Activated CD4-positive, alpha-beta T cell treated with anti-CD3 and anti-CD28 coated beads for 36 hours (primary cell): ENCODE data around the gene NTN4. TPM values are rescaled to one million over a fixed set of nuclear protein-coding genes. Genes with fewer than 3 reads are reported as not detected.

ENCODE experiments used
- ATAC-seq: fragments of 200-7000 bp; cut with Tn5 transposase; one replicate; pipeline ENCODE4 v1.10.0; 2021; ENCODE audit warnings: mild to moderate bottlenecking, moderate library complexity
- CTCF ChIA-PET: fragments of 350-600 bp; sonication (Branson Sonifier 250); formaldehyde crosslinking; loops from one replicate; lab custom pipeline; 2021; ENCODE audit warnings: antibody characterized with exemption; lab: Charles Lee
- POLR2A ChIA-PET: fragments of 350-600 bp; sonication (Branson Sonifier 250); formaldehyde crosslinking; loops from one replicate; lab custom pipeline; 2021; ENCODE audit warnings: antibody characterized with exemption, inconsistent platforms; lab: Charles Lee
- DNase-seq: peaks from one replicate; pipeline ENCODE4 v3.0.0-alpha.2; 2020
- H3K27ac Mint-ChIP-seq: one replicate; pipeline ENCODE4 v1.8.0; 2021; ENCODE audit warnings: mixed read lengths
- H3K27me3 Mint-ChIP-seq: one replicate; pipeline ENCODE4 v1.8.0; 2021; ENCODE audit warnings: mixed read lengths
- H3K36me3 Mint-ChIP-seq: one replicate; pipeline ENCODE4 v1.8.0; 2021; ENCODE audit warnings: low read depth, mixed read lengths
- H3K4me1 Mint-ChIP-seq: one replicate; pipeline ENCODE4 v1.8.0; 2021; ENCODE audit warnings: mixed read lengths
- H3K4me3 Mint-ChIP-seq: one replicate; pipeline ENCODE4 v1.8.0; 2021; ENCODE audit warnings: mild to moderate bottlenecking, moderate library complexity, mixed read lengths
- H3K9me3 Mint-ChIP-seq: one replicate; pipeline ENCODE4 v1.8.0; 2021; ENCODE audit warnings: low read depth, mixed read lengths
- intact Hi-C, 2 experiments: fragments of 100-400 bp; cut with DNase I in 1 of 2; cut with micrococcal nuclease in 1 of 2; formaldehyde crosslinking; loops; one replicate each; pipeline versions ENCODE4 v1.14.2 to v1.15.1; 2022 to 2024; cut with DNase I, micrococcal nuclease
- total RNA-seq, 2 experiments: library from RNA; stranded (reverse); gene quantifications; one replicate each; pipeline ENCODE4 v1.2.3, GENCODE V29; 2021

NTN4 gene
- not detected for total RNA-seq

DNA sequence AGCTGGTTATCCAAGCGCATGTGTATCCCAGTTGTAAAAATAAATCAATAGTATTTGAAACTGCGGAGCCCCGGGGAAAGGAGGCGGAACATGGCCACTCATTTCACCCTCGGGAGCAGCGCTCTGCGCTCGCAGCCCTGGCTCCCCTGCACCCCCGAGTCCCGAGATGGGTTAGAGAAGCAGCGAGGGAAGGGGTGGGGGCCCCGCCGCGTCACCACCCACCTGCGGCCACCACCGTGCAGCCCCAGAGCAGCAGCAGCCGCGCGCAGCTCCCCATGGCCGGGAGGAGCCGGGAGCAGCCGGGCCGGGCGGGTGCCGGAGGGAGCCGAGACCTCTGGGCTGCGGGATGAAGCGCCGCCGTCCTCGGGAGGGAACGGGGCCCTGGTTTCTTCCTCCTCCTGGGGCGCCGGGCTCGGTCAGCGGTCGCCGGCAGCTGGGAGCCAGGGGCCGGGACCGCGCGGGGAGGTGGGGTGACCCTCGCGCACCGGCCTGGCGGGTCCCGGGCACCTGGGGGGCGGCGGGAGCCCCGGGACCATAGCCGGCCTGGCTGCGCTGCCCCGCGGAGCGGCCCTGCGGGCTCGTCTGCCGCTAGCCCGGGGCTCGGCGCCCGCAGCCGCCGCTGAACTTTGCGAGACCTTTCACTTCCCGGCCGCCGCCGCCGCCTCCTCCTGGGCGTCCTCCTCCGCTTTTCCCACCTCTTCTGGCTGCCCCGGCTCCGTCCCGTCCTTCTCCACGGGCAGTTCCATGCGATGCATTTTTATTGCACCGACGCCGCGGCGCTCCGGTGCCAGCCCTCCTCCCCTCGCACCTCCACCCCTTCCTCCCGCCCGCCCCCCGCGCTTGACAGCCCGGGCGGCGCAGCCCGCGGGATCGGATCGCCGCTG, at the start of gene NTN4:
NTN4 (minus strand) TSS at position 732 of the 884 bp plus-strand sequence; CDS start at position 277, 455 bp downstream.
- peaks cover 6% of the 10 kb centered on the region for H3K4me1 Mint-ChIP-seq
- ChIA-PET POLR2A (no interaction called here), CTCF (no interaction called here)
- H3K27ac Mint-ChIP-seq = no peak within 1 kb of the TSS
- H3K36me3 Mint-ChIP-seq = no peaks in the 10 kb centered on the region
- peak within 1 kb of the TSS; percentile 66 for H3K4me3 Mint-ChIP-seq
- H3K27me3 Mint-ChIP-seq = peaks cover 55% of the 10 kb centered on the region
- intact Hi-C loops = no loop called here
- no peaks in the 10 kb centered on the region for H3K9me3 Mint-ChIP-seq
- ATAC-seq (peak; percentile 49), DNase-seq (peak; percentile 48)

DNA sequence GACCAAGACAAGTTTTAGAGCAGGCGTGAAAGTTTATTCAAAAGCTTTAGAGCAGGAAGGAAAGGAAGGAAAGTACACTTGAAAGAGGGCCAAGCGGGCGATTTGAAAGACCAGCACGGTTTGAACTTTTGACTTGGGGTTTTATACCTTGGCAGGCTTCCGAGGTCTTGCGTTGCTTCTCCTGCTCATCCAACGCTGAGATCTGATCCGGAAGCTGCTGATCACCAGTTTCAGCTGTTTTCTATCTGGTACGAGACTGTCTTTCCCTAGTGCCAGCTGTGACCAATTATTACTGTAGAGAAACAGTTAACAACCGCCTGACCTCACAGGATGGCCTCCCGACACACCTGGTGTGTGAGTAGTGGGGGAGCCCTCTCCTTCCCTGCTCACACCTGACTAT, 47.6 kb upstream of the NTN4 start:
- ATAC-seq = no peak
- peaks cover 12% of the 10 kb centered on the region for H3K27me3 Mint-ChIP-seq
- no peak for DNase-seq
- H3K36me3 Mint-ChIP-seq = no peaks in the 10 kb centered on the region
- intact Hi-C loops = no loop called here
- H3K4me3 Mint-ChIP-seq = no peak overlapping the region
- ChIA-PET CTCF (no interaction called here), POLR2A (no interaction called here)
- H3K4me1 Mint-ChIP-seq = no peaks in the 10 kb centered on the region
- no peak overlapping the region for H3K27ac Mint-ChIP-seq
- H3K9me3 Mint-ChIP-seq = no peaks in the 10 kb centered on the region

DNA sequence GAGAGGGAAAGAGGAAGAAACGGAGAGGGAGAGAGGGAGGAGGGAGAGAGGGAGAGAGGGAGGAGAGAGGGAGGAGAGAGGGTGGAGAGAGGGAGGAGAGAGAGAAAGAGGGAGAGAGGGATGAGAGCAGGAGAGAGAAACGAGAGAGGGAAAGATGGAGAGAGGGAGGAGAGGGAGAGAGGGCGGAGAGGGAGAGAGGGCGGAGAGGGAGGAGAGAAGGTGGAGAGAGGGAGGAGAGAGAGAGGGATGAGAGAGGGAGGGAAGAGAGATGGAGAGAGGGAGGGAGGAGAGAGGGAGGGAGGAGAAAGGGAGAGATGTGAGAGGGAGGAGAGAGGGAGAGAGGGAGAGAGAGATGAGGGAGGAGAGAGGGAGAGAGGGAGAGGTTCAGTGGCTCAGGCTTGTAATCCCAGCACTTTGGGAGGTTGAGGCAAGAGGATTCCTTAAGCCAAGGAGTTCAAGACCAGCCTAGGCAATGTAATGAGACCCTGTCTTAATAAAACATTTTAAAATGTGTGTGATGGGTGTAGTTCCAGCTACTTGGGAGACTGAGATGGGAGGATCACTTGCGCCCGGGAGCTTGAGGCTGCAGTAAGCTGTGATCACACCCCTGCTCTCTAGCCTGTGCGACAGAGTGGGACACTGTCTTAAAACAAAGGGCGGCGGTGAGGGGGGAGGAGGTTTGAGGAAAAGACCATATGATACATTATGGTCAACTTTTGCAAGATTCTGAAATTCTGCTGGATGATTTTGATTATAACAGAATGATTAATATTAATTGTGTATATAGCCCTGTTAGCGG, 46.9 kb upstream of the NTN4 start:
- DNase-seq = no peak
- no peaks in the 10 kb centered on the region for H3K4me1 Mint-ChIP-seq
- CTCF ChIA-PET = no interaction called here
- H3K27me3 Mint-ChIP-seq = peaks cover 13% of the 10 kb centered on the region
- no peaks in the 10 kb centered on the region for H3K36me3 Mint-ChIP-seq
- intact Hi-C loops = no loop called here
- no peak overlapping the region for H3K4me3 Mint-ChIP-seq
- POLR2A ChIA-PET = no interaction called here
- no peak overlapping the region for H3K27ac Mint-ChIP-seq
- H3K9me3 Mint-ChIP-seq = no peaks in the 10 kb centered on the region
- no peak for ATAC-seq

DNA sequence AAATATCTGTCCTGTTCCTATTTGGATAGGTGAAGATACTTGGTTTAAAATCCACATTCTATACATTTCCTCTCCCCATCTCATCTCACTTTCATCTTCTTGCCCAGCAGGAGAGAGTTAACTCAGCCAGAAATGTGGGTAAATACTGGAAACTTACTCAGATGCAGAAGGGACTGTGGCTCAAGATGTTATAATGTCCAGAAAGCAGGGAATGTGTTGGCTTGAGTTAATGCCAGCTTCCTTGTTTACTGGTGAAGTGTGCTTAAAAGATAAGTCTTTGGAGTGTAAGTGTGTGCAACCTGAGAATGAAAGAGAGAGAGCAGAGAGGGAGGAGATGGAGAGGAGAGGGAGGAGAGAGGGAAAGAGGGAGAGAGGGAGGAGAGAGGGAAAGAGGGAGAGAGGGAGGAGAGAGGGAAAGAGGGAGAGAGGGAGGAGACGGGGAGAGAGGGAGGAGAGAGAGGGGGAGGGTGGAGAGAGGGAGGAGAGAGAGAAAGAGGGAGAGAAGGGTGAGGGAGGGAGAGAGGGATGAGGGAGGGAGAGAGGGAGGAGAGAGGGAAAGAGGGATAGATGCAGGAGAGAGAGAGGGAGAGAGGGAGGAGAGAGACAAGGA, 46.2 kb upstream of the NTN4 start:
- no peak for ATAC-seq
- CTCF ChIA-PET = interaction anchor here (1.5 kb wide), 1 partner anchor 8 kb away, joined by 4 read pairs; no protein-coding TSS in a partner anchor
- intact Hi-C loops = no loop called here
- Mint-ChIP-seq H3K27me3 (peaks cover 15% of the 10 kb centered on the region), H3K27ac (no peak overlapping the region), H3K4me1 (no peaks in the 10 kb centered on the region), H3K9me3 (no peaks in the 10 kb centered on the region), H3K4me3 (no peak overlapping the region), H3K36me3 (no peaks in the 10 kb centered on the region)
- POLR2A ChIA-PET = no interaction called here
- DNase-seq = no peak

DNA sequence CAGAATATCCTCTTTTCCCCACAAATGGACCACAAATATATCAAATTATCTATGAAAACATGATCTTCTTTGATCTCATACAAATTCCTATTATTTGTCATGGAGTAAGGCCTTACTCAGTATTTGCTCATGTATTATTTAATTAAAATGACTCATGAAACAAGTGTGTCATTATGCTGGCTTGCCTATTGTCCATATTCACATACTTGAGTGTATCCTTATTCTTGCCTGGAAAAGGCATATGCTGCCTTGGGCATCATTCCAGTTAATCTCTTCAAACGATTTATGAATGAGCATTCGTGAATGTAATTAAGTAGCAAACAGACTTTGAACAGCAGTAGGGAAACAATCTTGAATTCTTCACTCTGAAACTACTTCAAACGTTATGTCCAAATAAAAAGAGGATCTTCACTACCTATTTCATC, 45.6 kb upstream of the NTN4 start:
- no peak for ATAC-seq
- Mint-ChIP-seq H3K4me3 (no peak overlapping the region), H3K9me3 (no peaks in the 10 kb centered on the region), H3K27me3 (peaks cover 15% of the 10 kb centered on the region), H3K36me3 (no peaks in the 10 kb centered on the region), H3K27ac (no peak overlapping the region), H3K4me1 (no peaks in the 10 kb centered on the region)
- CTCF ChIA-PET = interaction anchor here (1.5 kb wide), 1 partner anchor 8 kb away, joined by 4 read pairs; no protein-coding TSS in a partner anchor
- intact Hi-C loops = no loop called here
- no peak for DNase-seq
- POLR2A ChIA-PET = no interaction called here

DNA sequence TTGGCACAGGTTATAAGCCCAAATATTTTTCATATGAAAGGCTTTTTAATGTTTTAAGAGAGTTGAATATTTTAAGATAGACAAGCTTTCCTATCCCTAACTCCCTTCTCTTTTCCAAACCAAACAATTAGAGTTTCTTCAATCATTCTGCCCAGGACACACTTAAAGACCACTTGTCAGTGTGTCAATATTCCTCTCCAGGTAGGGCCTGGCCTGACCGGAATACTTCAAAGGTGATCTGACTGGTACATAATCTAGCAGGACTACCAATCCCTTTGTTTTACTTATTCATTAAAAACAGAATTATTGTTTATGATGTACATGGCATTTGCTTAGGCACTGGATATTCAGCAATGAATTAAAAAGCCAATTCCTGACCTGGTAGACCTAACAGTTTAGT, 44.0 kb upstream of the NTN4 start:
- H3K27me3 Mint-ChIP-seq = peaks cover 17% of the 10 kb centered on the region
- ATAC-seq = no peak
- POLR2A ChIA-PET = no interaction called here
- no peak overlapping the region for H3K27ac Mint-ChIP-seq
- H3K4me1 Mint-ChIP-seq = peaks cover 10% of the 10 kb centered on the region
- DNase-seq = no peak
- intact Hi-C loops = no loop called here
- no peak overlapping the region for H3K4me3 Mint-ChIP-seq
- no peaks in the 10 kb centered on the region for H3K9me3 Mint-ChIP-seq
- CTCF ChIA-PET = interaction anchor here (0.7 kb wide), 1 partner anchor 15 kb away, joined by 3 read pairs; no protein-coding TSS in a partner anchor
- no peaks in the 10 kb centered on the region for H3K36me3 Mint-ChIP-seq

DNA sequence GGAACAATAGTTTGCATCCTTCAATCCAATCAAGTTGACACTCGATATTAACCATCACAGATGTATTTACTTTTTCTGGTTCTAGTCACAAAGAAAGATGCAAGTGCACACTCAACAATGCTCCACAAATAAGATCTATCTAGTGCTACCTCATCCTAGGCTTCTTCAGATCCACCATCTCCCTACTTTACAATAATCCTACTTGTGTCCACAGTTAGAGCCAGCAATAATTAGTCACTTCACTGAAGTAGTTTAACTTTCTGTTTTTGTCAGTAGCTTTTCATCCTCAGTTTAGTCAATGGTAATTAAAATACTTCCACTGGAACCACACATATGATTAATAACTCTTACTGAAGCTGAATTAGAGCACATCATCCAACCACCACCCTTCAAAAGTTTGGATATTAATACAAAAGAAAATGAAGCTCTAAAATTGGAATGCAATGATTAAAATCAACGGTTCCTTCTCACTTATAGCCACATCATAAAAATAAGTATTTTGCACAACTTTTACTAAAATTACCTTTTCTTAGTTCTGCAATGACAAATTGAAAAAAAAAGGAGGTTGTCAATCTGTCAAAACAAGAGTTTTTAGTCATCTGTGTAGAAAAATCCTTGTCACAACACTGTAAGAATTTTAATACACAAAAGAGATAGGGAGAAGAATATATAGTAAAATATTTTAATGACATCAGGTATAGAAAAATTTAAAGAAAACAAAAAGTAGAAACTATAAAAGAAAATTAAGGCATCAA, 39.9 kb upstream of the NTN4 start:
- ATAC-seq (peak; percentile 81), DNase-seq (no peak)
- no peak overlapping the region for H3K27ac Mint-ChIP-seq
- peaks cover 14% of the 10 kb centered on the region for H3K27me3 Mint-ChIP-seq
- CTCF ChIA-PET = no interaction called here
- H3K36me3 Mint-ChIP-seq = no peaks in the 10 kb centered on the region
- intact Hi-C loops = no loop called here
- H3K4me3 Mint-ChIP-seq = no peak overlapping the region
- H3K9me3 Mint-ChIP-seq = no peaks in the 10 kb centered on the region
- POLR2A ChIA-PET = no interaction called here
- H3K4me1 Mint-ChIP-seq = peaks cover 10% of the 10 kb centered on the region

DNA sequence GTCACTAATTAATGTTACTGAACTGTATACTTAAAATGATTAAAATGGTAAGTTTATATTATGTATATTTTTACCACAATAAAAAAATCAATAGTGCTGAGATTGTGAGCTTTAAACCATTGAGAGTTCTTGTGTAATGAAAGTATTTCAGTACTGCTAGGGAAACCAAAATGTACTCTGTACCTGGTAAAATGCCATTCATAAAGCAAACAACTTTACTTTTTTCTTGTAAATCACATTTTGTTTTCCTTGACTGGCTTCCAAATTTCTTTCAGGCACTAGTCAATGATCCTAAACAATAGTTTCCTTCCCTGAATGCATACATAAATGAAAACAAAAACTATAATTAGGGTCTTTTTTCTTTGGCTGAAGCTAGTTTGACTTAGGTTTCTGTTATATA, 38.8 kb upstream of the NTN4 start:
- Mint-ChIP-seq H3K4me3 (no peak overlapping the region), H3K27me3 (peaks cover 14% of the 10 kb centered on the region), H3K9me3 (no peaks in the 10 kb centered on the region), H3K36me3 (no peaks in the 10 kb centered on the region), H3K4me1 (peaks cover 10% of the 10 kb centered on the region), H3K27ac (no peak overlapping the region)
- ATAC-seq (no peak), DNase-seq (no peak)
- ChIA-PET POLR2A (no interaction called here), CTCF (interaction anchor here (0.9 to 1.6 kb wide), 2 partner anchors 15 to 16 kb away, joined by 3 read pairs; no protein-coding TSS in a partner anchor)
- intact Hi-C loops = loop anchor here in 1 of 2 experiments (5.0 kb wide), 1 partner anchor 168 kb away; the partner anchor contains the start of gene HAL

DNA sequence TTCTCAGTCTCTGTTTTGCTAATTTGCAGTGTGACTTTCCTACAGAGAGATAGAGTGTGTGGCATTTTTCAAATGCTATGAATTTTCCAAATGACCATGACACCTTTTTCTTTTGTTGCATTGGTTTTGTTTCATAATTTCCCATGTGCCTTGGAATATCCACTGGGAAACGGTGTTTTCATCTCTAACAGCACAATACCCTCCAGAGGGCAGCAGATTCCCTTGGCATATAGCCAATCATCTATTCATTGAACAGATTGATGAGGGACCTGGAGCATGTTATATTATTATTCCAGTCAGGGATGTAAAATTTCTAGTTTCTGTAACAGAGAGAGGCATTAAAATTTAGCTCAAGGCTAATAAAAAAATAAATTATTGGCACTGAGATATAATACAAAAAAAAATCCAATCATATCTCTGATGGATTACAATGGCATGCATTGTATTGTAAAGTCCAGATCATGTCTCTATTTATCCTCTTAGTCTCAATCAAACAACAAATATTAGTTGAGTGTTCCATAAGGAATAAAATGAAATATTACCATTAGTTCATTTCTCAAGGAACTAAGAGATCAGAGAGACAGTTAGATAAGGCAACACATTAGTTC, 29.6 kb upstream of the NTN4 start:
- intact Hi-C loops = no loop called here
- Mint-ChIP-seq H3K36me3 (no peaks in the 10 kb centered on the region), H3K27ac (no peak overlapping the region), H3K27me3 (peaks cover 12% of the 10 kb centered on the region), H3K9me3 (no peaks in the 10 kb centered on the region), H3K4me1 (no peaks in the 10 kb centered on the region), H3K4me3 (no peak overlapping the region)
- ChIA-PET CTCF (no interaction called here), POLR2A (no interaction called here)
- no peak for ATAC-seq
- no peak for DNase-seq

DNA sequence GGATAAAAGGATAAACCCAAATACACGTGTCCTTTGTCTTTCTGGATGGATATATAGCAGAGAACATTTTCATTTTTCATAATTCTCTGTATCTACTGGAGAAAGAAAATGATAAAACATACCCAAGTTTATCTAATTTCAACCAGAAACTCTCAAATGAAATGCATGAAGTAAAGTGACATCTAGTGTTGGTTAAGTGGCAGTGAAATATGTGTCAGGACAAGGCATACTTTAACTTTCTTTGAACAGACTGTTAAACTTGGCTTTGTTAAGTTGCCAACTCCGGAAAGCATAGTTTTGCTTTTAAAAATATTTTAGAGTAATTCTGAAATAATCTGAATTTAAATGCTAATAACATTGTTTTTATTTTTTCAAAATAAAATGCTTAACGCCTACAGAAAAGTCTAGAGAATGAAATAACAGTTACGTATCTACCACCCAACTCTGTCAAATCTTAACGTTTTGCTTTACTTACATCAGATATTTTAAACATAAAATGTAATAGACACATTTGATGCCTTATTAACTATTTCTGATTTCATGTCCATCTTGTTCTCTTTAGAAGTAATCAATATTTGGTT, 25.2 kb upstream of the NTN4 start:
- Mint-ChIP-seq H3K27me3 (peaks cover 19% of the 10 kb centered on the region), H3K9me3 (no peaks in the 10 kb centered on the region), H3K4me1 (no peaks in the 10 kb centered on the region), H3K4me3 (no peak overlapping the region), H3K27ac (no peak overlapping the region), H3K36me3 (no peaks in the 10 kb centered on the region)
- ATAC-seq = no peak
- DNase-seq = no peak
- ChIA-PET POLR2A (no interaction called here), CTCF (interaction anchor here (1.0 kb wide), 1 partner anchor 103 kb away, joined by 4 read pairs; no protein-coding TSS in a partner anchor)
- intact Hi-C loops = loop anchor here (1.0 to 10.0 kb wide), 4 partner anchors 191 to 698 kb away; no protein-coding TSS in a partner anchor
